GM12874 (cell line): ENCODE data around the gene FXYD4.

Experiments
- TF ChIP-seq, protein P1 (sequence below): IDR thresholded peaks from 2 replicates; pipeline ENCODE4 v1.5.1; 2011; ENCODE audit warnings: low read depth, mild to moderate bottlenecking, control low read depth, low read length, moderate library complexity; ENCODE audit not compliant: insufficient read depth

Gene FXYD4

DNA sequence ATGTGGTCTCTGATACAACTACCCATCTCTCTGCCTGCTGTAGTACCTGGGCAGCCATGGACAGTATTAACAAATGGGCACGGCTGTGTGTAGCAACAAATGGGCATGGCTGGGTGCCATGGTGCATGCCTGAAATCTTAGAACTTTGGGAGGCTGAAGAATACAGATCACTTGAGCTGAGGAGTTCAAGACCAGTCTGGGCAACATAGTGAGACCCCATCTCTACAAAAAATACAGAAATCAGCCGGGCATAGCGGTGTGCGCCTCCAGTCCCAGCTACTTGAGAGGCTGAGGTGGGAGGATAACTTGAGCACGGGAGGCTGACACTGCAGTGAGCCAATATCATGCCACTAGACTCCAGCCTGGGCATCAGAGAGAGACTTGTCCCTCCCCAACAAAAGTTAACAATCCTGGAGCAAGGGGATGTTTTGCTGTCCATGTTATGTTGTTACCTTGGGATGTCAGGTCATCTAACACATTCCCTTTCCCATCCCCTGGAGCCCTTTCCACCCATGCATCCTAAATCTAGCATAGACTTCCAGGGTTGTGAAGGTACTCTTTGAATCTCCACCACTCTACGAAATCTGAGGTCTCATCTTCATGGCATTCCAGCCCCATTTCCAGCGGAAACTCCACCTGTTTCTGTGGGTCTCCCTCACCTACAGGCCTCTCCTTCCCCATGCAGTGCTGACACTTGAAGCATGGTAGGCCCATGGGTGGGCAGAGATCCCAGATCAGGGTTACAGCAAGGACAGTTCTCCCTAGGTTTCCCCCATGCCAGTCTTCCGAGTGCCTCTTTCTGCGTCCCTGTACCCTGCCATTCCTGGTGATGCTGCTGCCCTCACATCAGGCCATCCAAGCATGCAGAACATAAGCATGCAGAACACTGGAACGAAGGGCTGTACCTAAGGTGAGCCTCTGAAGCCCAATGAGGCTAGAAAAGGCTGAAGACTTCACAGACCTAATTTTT lies 13.1 kb downstream of the FXYD4 start:
- TF ChIP-seq, protein P1, sequence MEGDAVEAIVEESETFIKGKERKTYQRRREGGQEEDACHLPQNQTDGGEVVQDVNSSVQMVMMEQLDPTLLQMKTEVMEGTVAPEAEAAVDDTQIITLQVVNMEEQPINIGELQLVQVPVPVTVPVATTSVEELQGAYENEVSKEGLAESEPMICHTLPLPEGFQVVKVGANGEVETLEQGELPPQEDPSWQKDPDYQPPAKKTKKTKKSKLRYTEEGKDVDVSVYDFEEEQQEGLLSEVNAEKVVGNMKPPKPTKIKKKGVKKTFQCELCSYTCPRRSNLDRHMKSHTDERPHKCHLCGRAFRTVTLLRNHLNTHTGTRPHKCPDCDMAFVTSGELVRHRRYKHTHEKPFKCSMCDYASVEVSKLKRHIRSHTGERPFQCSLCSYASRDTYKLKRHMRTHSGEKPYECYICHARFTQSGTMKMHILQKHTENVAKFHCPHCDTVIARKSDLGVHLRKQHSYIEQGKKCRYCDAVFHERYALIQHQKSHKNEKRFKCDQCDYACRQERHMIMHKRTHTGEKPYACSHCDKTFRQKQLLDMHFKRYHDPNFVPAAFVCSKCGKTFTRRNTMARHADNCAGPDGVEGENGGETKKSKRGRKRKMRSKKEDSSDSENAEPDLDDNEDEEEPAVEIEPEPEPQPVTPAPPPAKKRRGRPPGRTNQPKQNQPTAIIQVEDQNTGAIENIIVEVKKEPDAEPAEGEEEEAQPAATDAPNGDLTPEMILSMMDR = no peak

DNA sequence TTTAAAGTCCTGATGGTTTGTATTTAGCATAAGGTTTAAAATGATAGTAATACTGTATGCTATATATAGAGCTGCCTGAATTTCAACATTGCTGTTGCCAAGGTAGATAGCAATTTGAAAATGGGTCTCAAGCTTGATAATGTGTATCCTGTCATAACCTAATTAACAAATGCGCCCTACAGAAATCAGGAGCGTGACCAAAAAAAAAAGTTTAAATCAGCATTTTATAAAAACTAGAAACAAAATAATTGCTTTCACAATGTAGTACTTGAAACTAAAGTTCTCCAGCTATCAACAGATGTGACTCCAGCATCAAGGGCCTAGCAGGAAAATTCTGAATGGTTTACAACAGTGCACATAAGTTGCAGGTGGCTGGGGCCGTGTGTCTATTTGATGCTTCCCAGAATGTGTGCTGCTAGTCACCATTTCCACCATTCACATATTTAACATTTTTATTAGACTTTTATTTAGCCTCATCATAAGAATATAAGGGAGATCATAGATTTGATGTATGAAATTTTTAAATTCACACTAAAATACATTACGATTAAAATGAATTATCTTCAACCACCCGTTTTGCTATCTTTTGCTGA lies 14.1 kb downstream of the FXYD4 start:
- TF ChIP-seq, protein P1 = no peak

DNA sequence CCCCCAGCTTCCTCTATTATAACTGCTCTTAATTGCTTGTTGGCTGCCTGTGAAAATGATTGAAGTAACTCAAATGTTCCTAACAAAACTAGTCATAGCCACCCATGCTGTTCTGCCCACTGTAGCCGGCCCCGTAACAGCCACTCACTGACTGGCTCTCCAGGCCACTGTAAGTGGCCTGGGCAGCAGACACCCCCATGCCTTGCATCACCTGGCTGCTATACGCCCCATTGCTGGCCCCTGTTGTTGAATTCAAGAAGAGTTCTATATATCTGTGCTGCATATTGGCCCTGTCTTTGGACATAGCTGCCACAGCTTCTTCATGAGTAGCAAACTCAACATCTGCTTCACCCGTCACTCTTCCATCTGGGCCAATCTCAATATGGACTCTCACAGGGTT lies 15.1 kb downstream of the FXYD4 start:
- TF ChIP-seq, protein P1 = no peak

DNA sequence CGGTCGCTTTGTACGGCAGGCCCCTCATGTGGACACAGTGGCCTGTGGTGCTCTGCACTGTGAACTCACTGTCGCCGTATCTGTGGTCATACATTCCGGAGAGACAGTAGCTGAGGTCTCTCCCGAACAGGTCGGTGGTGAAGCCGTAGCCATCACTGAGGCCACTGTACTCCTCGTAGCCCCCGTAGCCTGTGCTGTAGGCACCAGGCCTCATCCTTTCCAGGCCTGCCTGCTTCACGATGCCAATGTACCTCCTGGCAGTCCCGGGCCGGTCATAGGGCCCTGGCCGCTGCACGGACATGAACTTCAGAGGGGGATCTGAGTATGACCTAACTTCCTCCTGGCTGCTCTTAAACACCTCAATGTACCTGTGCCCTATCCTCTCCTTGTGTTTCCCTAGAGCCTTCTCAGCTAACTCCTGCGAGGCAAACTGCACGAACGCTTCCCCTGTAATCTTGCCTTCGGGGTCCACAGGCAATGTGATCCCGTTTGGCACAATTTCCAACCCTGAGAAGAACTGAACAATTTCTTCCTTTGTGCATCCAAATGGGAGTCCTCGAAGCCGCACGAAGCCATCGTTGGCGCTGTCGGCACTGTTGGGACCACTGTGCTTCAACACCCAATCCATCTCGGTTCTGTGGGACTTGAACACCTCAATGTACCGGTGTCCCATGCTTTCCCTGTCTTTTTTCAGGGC lies 15.7 kb downstream of the FXYD4 start:
- TF ChIP-seq, protein P1 = no peak

DNA sequence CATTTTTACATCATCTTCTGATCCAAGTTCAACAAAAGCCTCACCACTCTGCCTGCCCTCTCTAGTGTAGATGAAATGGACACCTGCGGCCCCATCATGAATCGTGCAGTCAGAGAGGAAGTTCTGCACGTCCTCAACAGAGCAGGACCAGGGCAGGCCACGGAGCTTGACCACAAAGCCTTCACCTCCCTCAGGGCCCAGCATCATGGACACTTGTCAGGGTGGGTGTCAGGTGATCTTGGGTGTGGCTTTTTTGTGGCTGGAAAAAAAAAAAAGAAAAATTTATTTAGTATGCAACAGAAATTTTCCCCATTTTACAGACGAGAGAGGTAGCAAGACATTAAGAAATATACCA lies 16.2 kb downstream of the FXYD4 start:
- TF ChIP-seq, protein P1 = no peak

DNA sequence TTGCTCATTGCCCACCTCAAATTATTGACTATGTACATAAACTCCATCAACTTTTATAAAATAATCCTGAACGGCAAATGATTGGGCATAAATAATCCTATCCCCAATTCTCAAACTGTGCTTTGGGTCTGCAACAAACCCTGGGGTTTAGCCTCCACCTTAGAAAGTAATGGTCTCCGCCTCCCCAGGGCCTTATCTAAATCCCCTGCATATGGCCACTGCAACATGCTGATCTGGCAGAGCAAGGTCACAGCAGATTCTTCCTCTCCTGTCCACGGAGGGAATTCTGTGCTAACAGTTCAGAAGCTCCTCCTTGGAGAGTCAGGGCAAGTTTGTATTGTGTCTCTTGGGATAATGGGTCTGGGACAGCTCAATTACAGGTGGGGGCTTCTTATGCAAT lies 18.4 kb downstream of the FXYD4 start:
- TF ChIP-seq, protein P1 = no peak

DNA sequence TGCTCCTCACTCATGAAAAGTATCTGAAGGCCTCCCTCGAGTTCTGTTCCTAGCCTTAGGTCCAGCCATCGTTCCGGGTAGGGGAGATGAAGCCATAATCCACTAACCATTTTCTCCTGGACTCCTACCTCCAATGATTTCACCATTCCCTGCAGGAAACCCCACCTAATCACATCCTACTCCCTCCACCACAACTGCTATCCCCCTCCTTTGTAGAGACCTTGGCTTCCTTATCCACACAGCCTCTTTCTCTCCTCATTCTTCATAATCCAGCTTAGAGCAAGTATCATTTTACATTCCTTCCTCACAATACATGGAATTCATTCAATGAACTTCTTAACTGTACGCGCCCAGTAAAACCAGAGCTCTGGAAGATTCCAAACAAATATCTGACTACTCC lies 18.9 kb downstream of the FXYD4 start:
- TF ChIP-seq, protein P1 = no peak
